HG03378 (cell line): ENCODE results near the gene MNT.

Source experiments
- ATAC-seq: cut with Tn5 transposase; IDR thresholded peaks from one replicate; pipeline ENCODE4 v1.9.1; 2021; ENCODE audit warnings: mild to moderate bottlenecking, moderate library complexity; ENCODE audit not compliant: unreplicated experiment

MNT gene

DNA sequence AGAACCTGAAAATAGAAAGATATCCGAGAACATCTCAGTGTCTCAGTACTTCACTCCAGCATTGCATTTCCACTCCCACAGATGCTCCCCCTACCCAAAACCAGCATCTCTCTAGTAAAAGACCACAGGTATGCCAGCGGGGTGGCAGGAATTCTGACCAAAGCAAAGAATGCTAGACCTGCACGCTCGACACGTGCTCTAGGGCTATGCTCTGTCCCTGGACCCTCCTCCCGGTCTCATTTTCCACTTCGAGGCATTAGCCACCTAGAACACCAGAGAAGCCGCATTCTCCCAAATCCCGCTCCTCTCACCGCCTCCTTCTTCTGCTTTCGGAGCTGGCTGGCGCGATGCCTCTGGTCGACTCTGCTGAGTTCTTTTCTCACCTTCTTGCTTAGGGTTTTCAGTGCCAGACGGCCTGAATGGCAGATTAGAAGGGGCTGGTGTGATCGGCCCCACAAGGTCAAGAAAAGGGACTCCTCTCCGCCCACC is 65.1 kb downstream of the MNT start:
- ATAC-seq = no peak
